HepG2 (cell line): ENCODE measurements around the gene FRMPD2.

ENCODE experiments used
- ARID2 ChIP-seq: sonication (generic); formaldehyde crosslinking; IDR thresholded peaks from 2 replicates; pipeline ENCODE4 v1.8.1; 2022; ENCODE audit warnings: mild to moderate bottlenecking, missing genetic modification reagents, borderline replicate concordance
- BRCA1 ChIP-seq: sonication (generic); formaldehyde crosslinking; IDR thresholded peaks from 2 replicates; pipeline ENCODE4 v1.4.0; 2020; ENCODE audit warnings: missing genetic modification reagents
- CREM ChIP-seq, 2 experiments: sonication (generic) in 1 of 2; formaldehyde crosslinking in 1 of 2; IDR thresholded peaks; 2 replicates each; pipeline versions ENCODE4 v1.4.0 to v1.6.1; 2016 to 2020; ENCODE audit warnings: antibody characterized with exemption in 1 of 2, mild to moderate bottlenecking in 1 of 2, missing genetic modification reagents in 1 of 2
- ESRRA ChIP-seq: sonication (generic); formaldehyde crosslinking; IDR thresholded peaks from 2 replicates; pipeline ENCODE4 v1.5.1; 2020; ENCODE audit warnings: mild to moderate bottlenecking, low read depth, missing genetic modification reagents
- ISX ChIP-seq: sonication (generic); formaldehyde crosslinking; conservative IDR thresholded peaks from 2 replicates; pipeline ENCODE4 v1.5.0; 2020; ENCODE audit warnings: missing genetic modification reagents
- NCOR1 ChIP-seq: fragments of 200-600 bp; sonication (generic); IDR thresholded peaks from 2 replicates; pipeline ENCODE4 v1.7.0; 2017; ENCODE audit warnings: antibody characterized with exemption, low read length, borderline replicate concordance
- POLR2AphosphoS5 ChIP-seq: IDR thresholded peaks from 2 replicates; pipeline ENCODE4 v1.6.1; 2012; ENCODE audit warnings: low read depth, low read length
- RAD21 ChIP-seq: fragments of 450-650 bp; formaldehyde crosslinking; IDR thresholded peaks from 2 replicates; pipeline ENCODE4 v1.5.0; 2020; ENCODE audit warnings: mild to moderate bottlenecking
- SALL2 ChIP-seq: sonication (generic); formaldehyde crosslinking; IDR thresholded peaks from 2 replicates; pipeline ENCODE4 v1.8.1; 2023; ENCODE audit warnings: mild to moderate bottlenecking, missing genetic modification reagents, inconsistent platforms
- TRIM24 ChIP-seq: sonication (generic); formaldehyde crosslinking; IDR thresholded peaks from 2 replicates; pipeline ENCODE4 v1.8.0; 2022; ENCODE audit warnings: mild to moderate bottlenecking, missing genetic modification reagents
- ZNF251 ChIP-seq: sonication (generic); formaldehyde crosslinking; IDR thresholded peaks from 2 replicates; pipeline ENCODE4 v1.9.0; 2021; ENCODE audit warnings: mild to moderate bottlenecking, missing genetic modification reagents
- ZSCAN21 ChIP-seq: sonication (generic); formaldehyde crosslinking; IDR thresholded peaks from 2 replicates; pipeline ENCODE4 v1.8.0; 2022; ENCODE audit warnings: mild to moderate bottlenecking, missing genetic modification reagents, moderate library complexity, borderline replicate concordance
- TF ChIP-seq, protein P1 (sequence below): sonication (generic); formaldehyde crosslinking; IDR thresholded peaks from 2 replicates; pipeline ENCODE4 v1.5.1; 2020; ENCODE audit warnings: mild to moderate bottlenecking, missing genetic modification reagents, borderline replicate concordance

DNA sequence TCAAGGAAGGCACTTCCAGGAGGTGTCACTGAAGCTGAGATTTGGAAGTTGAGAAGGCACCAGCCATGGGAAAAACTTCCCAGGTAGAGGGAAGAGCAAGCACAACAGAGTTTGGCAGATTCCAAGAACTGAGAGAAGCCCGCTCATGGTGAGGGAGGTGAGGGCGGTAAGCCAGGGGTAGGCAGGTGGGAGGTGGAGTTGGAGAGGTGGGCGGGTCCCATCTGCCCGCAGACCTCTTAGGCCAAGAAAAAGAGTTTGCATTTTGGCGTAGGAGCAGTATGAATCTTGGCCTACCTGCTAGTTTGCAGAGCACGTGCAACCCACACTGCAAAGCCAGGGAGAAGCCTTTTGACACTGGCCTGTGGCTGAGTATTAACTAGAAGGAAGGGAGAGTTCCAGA lies 18.8 kb downstream of the FRMPD2 start:
- TF ChIP-seq NCOR1 (no peak), ZNF251 (CRISPR knock-in tag) (no peak), RAD21 (CRISPR knock-in tag) (no peak), SALL2 (CRISPR knock-in tag) (no peak), ESRRA (CRISPR knock-in tag) (no peak), TRIM24 (no peak), CREM (IDR thresholded peaks at IDR 0.05) (no peak), CREM (CRISPR knock-in tag; IDR thresholded peaks at IDR 0.05) (no peak), ARID2 (CRISPR knock-in tag) (no peak), POLR2AphosphoS5 (no peak), BRCA1 (CRISPR knock-in tag) (no peak), ZSCAN21 (CRISPR knock-in tag) (no peak), ISX (CRISPR knock-in tag) (no peak)
- TF ChIP-seq, protein P1, sequence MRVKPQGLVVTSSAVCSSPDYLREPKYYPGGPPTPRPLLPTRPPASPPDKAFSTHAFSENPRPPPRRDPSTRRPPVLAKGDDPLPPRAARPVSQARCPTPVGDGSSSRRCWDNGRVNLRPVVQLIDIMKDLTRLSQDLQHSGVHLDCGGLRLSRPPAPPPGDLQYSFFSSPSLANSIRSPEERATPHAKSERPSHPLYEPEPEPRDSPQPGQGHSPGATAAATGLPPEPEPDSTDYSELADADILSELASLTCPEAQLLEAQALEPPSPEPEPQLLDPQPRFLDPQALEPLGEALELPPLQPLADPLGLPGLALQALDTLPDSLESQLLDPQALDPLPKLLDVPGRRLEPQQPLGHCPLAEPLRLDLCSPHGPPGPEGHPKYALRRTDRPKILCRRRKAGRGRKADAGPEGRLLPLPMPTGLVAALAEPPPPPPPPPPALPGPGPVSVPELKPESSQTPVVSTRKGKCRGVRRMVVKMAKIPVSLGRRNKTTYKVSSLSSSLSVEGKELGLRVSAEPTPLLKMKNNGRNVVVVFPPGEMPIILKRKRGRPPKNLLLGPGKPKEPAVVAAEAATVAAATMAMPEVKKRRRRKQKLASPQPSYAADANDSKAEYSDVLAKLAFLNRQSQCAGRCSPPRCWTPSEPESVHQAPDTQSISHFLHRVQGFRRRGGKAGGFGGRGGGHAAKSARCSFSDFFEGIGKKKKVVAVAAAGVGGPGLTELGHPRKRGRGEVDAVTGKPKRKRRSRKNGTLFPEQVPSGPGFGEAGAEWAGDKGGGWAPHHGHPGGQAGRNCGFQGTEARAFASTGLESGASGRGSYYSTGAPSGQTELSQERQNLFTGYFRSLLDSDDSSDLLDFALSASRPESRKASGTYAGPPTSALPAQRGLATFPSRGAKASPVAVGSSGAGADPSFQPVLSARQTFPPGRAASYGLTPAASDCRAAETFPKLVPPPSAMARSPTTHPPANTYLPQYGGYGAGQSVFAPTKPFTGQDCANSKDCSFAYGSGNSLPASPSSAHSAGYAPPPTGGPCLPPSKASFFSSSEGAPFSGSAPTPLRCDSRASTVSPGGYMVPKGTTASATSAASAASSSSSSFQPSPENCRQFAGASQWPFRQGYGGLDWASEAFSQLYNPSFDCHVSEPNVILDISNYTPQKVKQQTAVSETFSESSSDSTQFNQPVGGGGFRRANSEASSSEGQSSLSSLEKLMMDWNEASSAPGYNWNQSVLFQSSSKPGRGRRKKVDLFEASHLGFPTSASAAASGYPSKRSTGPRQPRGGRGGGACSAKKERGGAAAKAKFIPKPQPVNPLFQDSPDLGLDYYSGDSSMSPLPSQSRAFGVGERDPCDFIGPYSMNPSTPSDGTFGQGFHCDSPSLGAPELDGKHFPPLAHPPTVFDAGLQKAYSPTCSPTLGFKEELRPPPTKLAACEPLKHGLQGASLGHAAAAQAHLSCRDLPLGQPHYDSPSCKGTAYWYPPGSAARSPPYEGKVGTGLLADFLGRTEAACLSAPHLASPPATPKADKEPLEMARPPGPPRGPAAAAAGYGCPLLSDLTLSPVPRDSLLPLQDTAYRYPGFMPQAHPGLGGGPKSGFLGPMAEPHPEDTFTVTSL (CRISPR knock-in tag), result no peak
